K562 (cell line): ENCODE measurements around the gene TMEM117. TPM values are rescaled to one million over a fixed set of nuclear protein-coding genes. Genes with fewer than 3 reads are reported as not detected.

Experiments used
- ATAC-seq: fragments of 200-7000 bp; cut with Tn5 transposase; 3 replicates; pipeline ENCODE4 v1.9.1; 2020; ENCODE audit warnings: moderate library complexity
- BruUV-seq: library from RNA; stranded (reverse); fragments of 400-500 nt; replicated peaks from 2 replicates; lab custom pipeline; 2021; lab: Mats Ljungman, UMichigan
- CTCF ChIA-PET: fragments of 300-600 bp; formaldehyde crosslinking; extraction: SDS; loops from one replicate; lab custom pipeline; 2021; ENCODE audit warnings: low intra/inter-chr PET ratio; lab: Yijun Ruan, JAX
- POLR2A ChIA-PET: fragments of 300-600, 350-650 bp; sonication (Branson Sonifier 250); formaldehyde crosslinking; extraction: SDS; loops from one replicate; lab custom pipeline; 2021; ENCODE audit warnings: antibody characterized with exemption, inconsistent platforms; lab: Yijun Ruan, JAX
- DNase-seq, 4 experiments: peaks; one replicate each; pipeline versions ENCODE4 v3.0.0 to v3.0.0-alpha.2; 2011 to 2018; ENCODE audit warnings: low spot score in 3 of 4, mixed read lengths in 3 of 4; ENCODE audit errors: extremely low read depth in 1 of 4
- FAIRE-seq: peaks from 2 replicates; lab custom pipeline; 2011; peaks lifted over from hg19 to GRCh38; lab: Jason Lieb, UNC
- H2AFZ ChIP-seq: 2 replicates; pipeline ENCODE4 v1.6.0; 2011; ENCODE audit warnings: low read depth, low read length, control low read depth, inconsistent platforms
- H3K27ac ChIP-seq: fragments of 200-600 bp; 3 replicates; pipeline ENCODE4 v1.8.0; 2011; ENCODE audit warnings: low read depth, mild to moderate bottlenecking, control low read depth, inconsistent platforms, low read length, moderate library complexity, mixed read lengths; ENCODE audit errors: extremely low read depth
- H3K27me3 ChIP-seq, 2 experiments: fragments of 300-600 bp in 1 of 2; 2 replicates in 1 of 2; 3 replicates in 1 of 2; pipeline versions ENCODE4 v1.6.0 to v1.8.0; 2011; ENCODE audit warnings: inconsistent platforms in 2 of 2, low read length in 2 of 2, mild to moderate bottlenecking in 1 of 2, mixed read lengths in 1 of 2, moderate library complexity in 1 of 2; ENCODE audit not compliant: control insufficient read depth in 2 of 2, insufficient read depth in 2 of 2
- H3K36me3 ChIP-seq: fragments of 300-600 bp; 3 replicates; pipeline ENCODE4 v1.8.0; 2011; ENCODE audit warnings: mild to moderate bottlenecking, low read length, inconsistent platforms; ENCODE audit not compliant: control insufficient read depth, insufficient read depth
- H3K4me1 ChIP-seq, 2 experiments: fragments of 200-600 bp in 1 of 2; replicated peaks in 1 of 2; 2 replicates in 1 of 2; 3 replicates in 1 of 2; pipeline versions ENCODE4 v1.5.1 to v1.8.0; 2011; ENCODE audit warnings: inconsistent platforms in 2 of 2, low read length in 2 of 2, mild to moderate bottlenecking in 1 of 2, mixed read lengths in 1 of 2, moderate library complexity in 1 of 2; ENCODE audit not compliant: control insufficient read depth in 2 of 2, insufficient read depth in 2 of 2
- H3K4me2 ChIP-seq: 2 replicates; pipeline ENCODE4 v1.6.1; 2011; ENCODE audit warnings: low read length, control low read depth, inconsistent platforms, mixed read lengths; ENCODE audit not compliant: insufficient read depth
- H3K4me3 ChIP-seq: fragments of 200-600 bp; sonication (generic), shearing (Covaris generic); 2 replicates; pipeline ENCODE4 v1.5.1; 2016; ENCODE audit warnings: control low read depth, inconsistent platforms
- H3K79me2 ChIP-seq: fragments of 200-600 bp; 3 replicates; pipeline ENCODE4 v1.8.0; 2011; ENCODE audit warnings: low read length, inconsistent platforms; ENCODE audit not compliant: control insufficient read depth, insufficient read depth
- H3K9ac ChIP-seq, 2 experiments: 2 replicates each; pipeline versions ENCODE4 v1.6.0 to v1.6.1; 2011; ENCODE audit warnings: low read depth in 2 of 2, low read length in 2 of 2, control low read depth in 1 of 2, inconsistent platforms in 1 of 2, mild to moderate bottlenecking in 1 of 2, mixed read lengths in 1 of 2; ENCODE audit not compliant: insufficient read depth in 1 of 2
- H3K9me1 ChIP-seq: one replicate; pipeline ENCODE4 v1.6.0; 2011; ENCODE audit warnings: inconsistent platforms, mild to moderate bottlenecking, low read length, moderate library complexity; ENCODE audit not compliant: control insufficient read depth, insufficient read depth
- H3K9me3 ChIP-seq: replicated peaks from 2 replicates; pipeline ENCODE4 v1.5.1; 2011; ENCODE audit warnings: low read depth, low read length, inconsistent platforms; ENCODE audit not compliant: control insufficient read depth, insufficient read depth
- H4K20me1 ChIP-seq: replicated peaks from 2 replicates; pipeline ENCODE4 v1.6.1; 2011; ENCODE audit warnings: low read length, inconsistent platforms, mixed read lengths; ENCODE audit not compliant: control insufficient read depth, insufficient read depth
- BCL6 ChIP-seq: fragments of 250-450 bp; sonication (Bioruptor Pico); IDR thresholded peaks from 2 replicates; pipeline ENCODE4 v1.4.0; 2020
- CTCFL ChIP-seq: IDR thresholded peaks from 2 replicates; pipeline ENCODE4 v1.6.1; 2011; ENCODE audit warnings: borderline replicate concordance, low read depth, mild to moderate bottlenecking, moderate library complexity, low read length; ENCODE audit not compliant: insufficient read depth, poor library complexity, severe bottlenecking
- E2F1 ChIP-seq: sonication (generic); formaldehyde crosslinking; IDR thresholded peaks from 2 replicates; pipeline ENCODE4 v1.8.1; 2023; ENCODE audit warnings: mild to moderate bottlenecking, missing genetic modification reagents, moderate library complexity
- FOXA1 ChIP-seq: fragments of 450-650 bp; IDR thresholded peaks from 2 replicates; pipeline ENCODE4 v1.6.1; 2016; ENCODE audit warnings: mild to moderate bottlenecking, borderline replicate concordance
- GATA2 ChIP-seq: sonication (generic); formaldehyde crosslinking; IDR thresholded peaks from 2 replicates; pipeline ENCODE4 v1.4.0; 2020; ENCODE audit warnings: mild to moderate bottlenecking, missing genetic modification reagents
- GTF2A2 ChIP-seq: IDR thresholded peaks from 2 replicates; pipeline ENCODE4 v1.6.1; 2016; ENCODE audit warnings: mild to moderate bottlenecking, missing genetic modification characterization, missing compliant biosample characterization
- KLF1 ChIP-seq: fragments of 450-650 bp; IDR thresholded peaks from 2 replicates; pipeline ENCODE4 v1.6.1; 2016; ENCODE audit warnings: missing genetic modification characterization, missing compliant biosample characterization
- KLF6 ChIP-seq: fragments of 250-450 bp; sonication (Bioruptor Pico); IDR thresholded peaks from 2 replicates; pipeline ENCODE4 v1.4.0; 2020; ENCODE audit warnings: mild to moderate bottlenecking, moderate library complexity, borderline replicate concordance
- OTX1 ChIP-seq: fragments of 450-650 bp; formaldehyde crosslinking; IDR thresholded peaks from 2 replicates; pipeline ENCODE4 v1.4.0; 2022; ENCODE audit warnings: mild to moderate bottlenecking
- SNIP1 ChIP-seq: fragments of 450-650 bp; IDR thresholded peaks from 2 replicates; pipeline ENCODE4 v1.7.1; 2017; ENCODE audit warnings: low read depth, mild to moderate bottlenecking
- ZBED1 ChIP-seq: IDR thresholded peaks from 2 replicates; pipeline ENCODE4 v1.6.1; 2014
- ZC3H11A ChIP-seq: IDR thresholded peaks from 2 replicates; pipeline ENCODE4 v1.6.1; 2012; ENCODE audit warnings: low read depth, low read length, improper control_type of control experiment
- ZC3H4 ChIP-seq: sonication (generic); formaldehyde crosslinking; IDR thresholded peaks from 2 replicates; pipeline ENCODE4 v1.9.0; 2021; ENCODE audit warnings: missing genetic modification reagents, borderline replicate concordance
- ZEB2 ChIP-seq: fragments of 450-650 bp; IDR thresholded peaks from 2 replicates; pipeline ENCODE4 v1.6.1; 2016
- ZFP30 ChIP-seq: fragments of 250-450 bp; sonication (Bioruptor Pico); IDR thresholded peaks from 2 replicates; pipeline ENCODE4 v1.8.0; 2022; ENCODE audit warnings: moderate library complexity, mild to moderate bottlenecking, inconsistent platforms, borderline replicate concordance
- ZNF444 ChIP-seq: fragments of 250-450 bp; sonication (Bioruptor Pico); IDR thresholded peaks from 2 replicates; pipeline ENCODE4 v1.4.0; 2020; ENCODE audit warnings: mild to moderate bottlenecking, moderate library complexity
- WGBS: fragments of 100-300 bp; shearing (Covaris generic); methylation state at CpG from one replicate; pipeline ENCODE4 v1.1.6; 2016; ENCODE audit warnings: low coverage, mixed read lengths; ENCODE audit not compliant: insufficient coverage; ENCODE audit errors: missing lambda C conversion rate; 5-methylcytosine and 5-hydroxymethylcytosine counted together
- in situ Hi-C: fragments of 300-500 bp; cut with MboI; formaldehyde crosslinking; loops from 4 replicates; pipeline ENCODE4 v1.15.0; 2018; ENCODE audit warnings: inconsistent platforms, mixed read lengths
- intact Hi-C: fragments of 100-400 bp; cut with micrococcal nuclease; formaldehyde crosslinking; loops from 2 replicates; pipeline ENCODE4 v1.14.2; 2022
- polyA plus RNA-seq, 8 experiments: library from polyadenylated mRNA; depleted of rRNA in 4 of 8; stranded (reverse) in 5 of 8; unstranded in 3 of 8; fragments of >200 nt; fragmentation: Nextera tagmentation in 2 of 8; fragmentation: Illumina TruSeq in 1 of 8; extraction: Ambion mirVana in 2 of 8; extraction: Trizol in 1 of 8; gene quantifications; 2 replicates each; pipeline versions ENCODE4 v1.2.1 to v1.2.3, GENCODE V29; 2011 to 2014; ENCODE audit warnings: inconsistent platforms in 1 of 8, missing spikeins in 1 of 8
- total RNA-seq, 7 experiments: library from RNA; depleted of rRNA in 6 of 7; stranded (reverse); fragments of >200 nt in 6 of 7; fragmentation: Illumina TruSeq in 2 of 7; extraction: Trizol in 2 of 7; gene quantifications; 2 replicates each; pipeline versions ENCODE4 v1.2.1 to v1.2.3, GENCODE V29; 2011 to 2021; ENCODE audit warnings: low replicate concordance in 1 of 7

Gene TMEM117
- total and polyA plus RNA-seq, 9 of the 15 experiments (the other 6 are each of a cell fraction or from before 2014, with no cell fraction given) = 0.31 to 2.8 (median 1.0) TPM

- FAIRE-seq (no peak), DNase-seq (no peak), ATAC-seq (no peak)
- Histone ChIP-seq H2AFZ (no peak overlapping the region), H3K4me2 (no peak overlapping the region), H3K79me2 (no peaks in the 10 kb centered on the region), H3K9me1 (no peaks in the 10 kb centered on the region), H3K27ac (no peak overlapping the region), H3K27me3 (no peaks in the 10 kb centered on the region), H3K4me3 (no peak overlapping the region), H4K20me1 (no peaks in the 10 kb centered on the region), H3K4me1 (no peaks in the 10 kb centered on the region), H3K36me3 (no peaks in the 10 kb centered on the region), H3K9ac (no peak overlapping the region), H3K9me3 (no peaks in the 10 kb centered on the region; the same call in 1 of the 2 replicates)
- no TSS peak for BruUV-seq
- CTCF ChIA-PET = no interaction called here
- WGBS = 1% methylated on average over 5 of the region's 5 CpGs
- in situ Hi-C loops (no loop called here), intact Hi-C loops (no loop called here)
- POLR2A ChIA-PET = no interaction called here
- TF ChIP-seq ZNF444 (no peak), FOXA1 (no peak), KLF6 (CRISPR knock-in tag) (no peak), BCL6 (CRISPR knock-in tag) (no peak), ZC3H11A (no peak), ZFP30 (CRISPR knock-in tag) (no peak), GTF2A2 (tag) (no peak), ZBED1 (no peak), ZEB2 (no peak), E2F1 (CRISPR knock-in tag) (no peak), OTX1 (CRISPR knock-in tag) (no peak), SNIP1 (no peak), CTCFL (no peak), GATA2 (CRISPR knock-in tag) (no peak), KLF1 (tag) (no peak), ZC3H4 (no peak)
Observed at GRCh38 chr12:44436756-44437155, 600.9 kb downstream of the TMEM117 start.
